Colon (tissue), 2 donors: ENCODE measurements around the gene DNAH1.

Experiments
- FAIRE-seq: peaks from 2 replicates; lab custom pipeline; 2012; peaks lifted over from hg19 to GRCh38; lab: Jason Lieb, UNC
- donor health status: control.
- donor health status: control.

DNAH1 gene

GRCh38 chr3:52447512-52448355 is 131.6 kb downstream of the DNAH1 start:
- FAIRE-seq = no peak
